Articular chondrocyte of knee joint (primary cell): Measurements from ENCODE around the gene TBX3. TPM values are rescaled to one million over a fixed set of nuclear protein-coding genes. Genes with fewer than 3 reads are reported as not detected.

ENCODE experiments used
- small RNA-seq: library from RNA; depleted of rRNA; stranded (forward); fragments of <200 nt; gene quantifications from one replicate; pipeline ENCODE3, GENCODE V24; 2012
- total RNA-seq: library from RNA; depleted of rRNA; stranded (reverse); fragments of >200 nt; gene quantifications from 2 replicates; pipeline ENCODE4 v1.2.3, GENCODE V29; 2012

TBX3 gene
- total RNA-seq = 4.5 and 5.6 TPM in 2 replicates

GRCh38 chr12:114684098-114684869 is at the start of gene TBX3:
Gene TBX3, minus strand, starts transcription at chr12:114684175. Its CDS starts 975 bp downstream, at chr12:114683200.

Small RNAs within 50 kb of the gene (small RNA-seq; reads per million reads assigned to genes)
- not detected for gene RF00019
